ENCODE results near the gene RPL19.

GRCh38 chr17:39221572-39221971 is 21.5 kb downstream of the RPL19 start:
- TF ChIP-seq, protein P1, sequence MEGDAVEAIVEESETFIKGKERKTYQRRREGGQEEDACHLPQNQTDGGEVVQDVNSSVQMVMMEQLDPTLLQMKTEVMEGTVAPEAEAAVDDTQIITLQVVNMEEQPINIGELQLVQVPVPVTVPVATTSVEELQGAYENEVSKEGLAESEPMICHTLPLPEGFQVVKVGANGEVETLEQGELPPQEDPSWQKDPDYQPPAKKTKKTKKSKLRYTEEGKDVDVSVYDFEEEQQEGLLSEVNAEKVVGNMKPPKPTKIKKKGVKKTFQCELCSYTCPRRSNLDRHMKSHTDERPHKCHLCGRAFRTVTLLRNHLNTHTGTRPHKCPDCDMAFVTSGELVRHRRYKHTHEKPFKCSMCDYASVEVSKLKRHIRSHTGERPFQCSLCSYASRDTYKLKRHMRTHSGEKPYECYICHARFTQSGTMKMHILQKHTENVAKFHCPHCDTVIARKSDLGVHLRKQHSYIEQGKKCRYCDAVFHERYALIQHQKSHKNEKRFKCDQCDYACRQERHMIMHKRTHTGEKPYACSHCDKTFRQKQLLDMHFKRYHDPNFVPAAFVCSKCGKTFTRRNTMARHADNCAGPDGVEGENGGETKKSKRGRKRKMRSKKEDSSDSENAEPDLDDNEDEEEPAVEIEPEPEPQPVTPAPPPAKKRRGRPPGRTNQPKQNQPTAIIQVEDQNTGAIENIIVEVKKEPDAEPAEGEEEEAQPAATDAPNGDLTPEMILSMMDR (IDR thresholded peaks at IDR 0.05), result no peak
- TF ChIP-seq POLR2A (IDR thresholded peaks at IDR 0.05), result no peak

All from stomach (tissue), 4 donors.